ENCODE measurements around the gene ATP11A. TPM values are rescaled to one million over a fixed set of nuclear protein-coding genes. Genes with fewer than 3 reads are reported as not detected.

ATP11A gene
- total and polyA plus RNA-seq, 2 donors (not counting 3 experiments of a cell fraction or from before 2014, with no cell fraction given): 16.5 to 88.1 TPM

DNA sequence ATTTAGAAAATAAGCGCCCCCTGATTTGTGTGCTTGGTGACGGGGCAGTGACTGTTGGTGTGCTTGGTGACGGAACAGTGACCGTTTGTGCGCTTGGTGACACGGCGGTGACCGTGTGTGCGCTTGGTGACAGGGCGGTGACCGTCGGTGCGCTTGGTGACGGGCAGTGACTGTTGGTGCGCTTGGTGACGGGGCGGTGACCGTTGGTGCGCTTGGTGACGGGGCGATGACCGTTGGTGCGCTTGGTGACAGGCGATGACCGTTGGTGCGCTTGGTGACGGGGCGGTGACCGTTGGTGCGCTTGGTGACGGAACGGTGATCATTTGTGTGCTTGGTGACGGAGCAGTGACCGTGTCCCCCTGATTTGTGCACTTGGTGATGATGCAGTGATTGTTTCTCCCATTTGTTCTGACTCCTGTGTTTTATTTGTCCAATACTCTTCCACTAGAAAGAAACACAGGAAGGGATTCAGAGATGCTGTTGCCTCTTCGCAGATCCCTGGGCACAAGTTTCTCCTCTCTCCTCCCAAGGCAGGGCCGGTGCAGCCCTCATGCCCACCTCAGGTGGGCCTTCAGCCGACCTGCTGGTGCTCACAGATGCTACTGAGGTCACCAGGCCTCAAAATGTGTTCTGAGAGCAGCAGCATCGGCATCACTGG, 128.3 kb downstream of the ATP11A start:
- Histone ChIP-seq H2AFZ (ENCODE audit: low read depth, low read length) (no peak overlapping the region), H3K36me3 (ENCODE audit: control insufficient read depth in 2 of 2, extremely low read depth in 1 of 2, insufficient read depth in 2 of 2, low read length in 2 of 2) (peaks cover 1 to 23% of the 10 kb centered on the region in 2 experiments), H3K9me3 (replicated peaks; ENCODE audit: control insufficient read depth, insufficient read depth, low read length) (no peaks in the 10 kb centered on the region), H3K79me2 (ENCODE audit: control insufficient read depth, insufficient read depth, low read length) (no peaks in the 10 kb centered on the region), H3K27me3 (ENCODE audit: control insufficient read depth in 2 of 2, insufficient read depth in 2 of 2, low read length in 2 of 2) (no peaks in the 10 kb centered on the region), H3K9ac (replicated peaks; ENCODE audit: extremely low read depth, insufficient read depth, low read length) (no peak overlapping the region), H3K27ac (ENCODE audit: insufficient read depth, low read depth, low read length) (no peak overlapping the region), H4K20me1 (replicated peaks; ENCODE audit: control insufficient read depth, extremely low read depth, insufficient read depth, low read length) (no peaks in the 10 kb centered on the region), H3K4me3 (replicated peaks in 1 of 3; ENCODE audit: insufficient read depth in 1 of 3, low read depth in 1 of 3, low read length in 3 of 3) (no peak overlapping the region), H3K4me1 (ENCODE audit: control insufficient read depth, extremely low read depth, insufficient read depth, low read length) (peaks cover 5% of the 10 kb centered on the region), H3K9me1 (replicated peaks; ENCODE audit: control insufficient read depth, extremely low read depth, insufficient read depth, low read length) (no peaks in the 10 kb centered on the region), H3K4me2 (ENCODE audit: insufficient read depth, low read length) (no peak overlapping the region)
- TF ChIP-seq MYC (IDR thresholded peaks at IDR 0.05; ENCODE audit: low read depth, low read length) (no peak), POLR2A (IDR thresholded peaks at IDR 0.05; ENCODE audit: low read depth, low read length) (no peak), GATA2 (IDR thresholded peaks at IDR 0.05; ENCODE audit: insufficient read depth, insufficient read length, low read depth, low read length) (no peak), POLR2AphosphoS5 (IDR thresholded peaks at IDR 0.05; ENCODE audit: insufficient read depth, low read depth, low read length) (no peak), MAX (IDR thresholded peaks at IDR 0.05; ENCODE audit: insufficient read depth, insufficient read length) (no peak), EZH2 (IDR thresholded peaks at IDR 0.05; ENCODE audit: borderline replicate concordance, low read depth, low read length, severe bottlenecking) (no peak), JUN (IDR thresholded peaks at IDR 0.05; ENCODE audit: borderline replicate concordance, insufficient read depth, insufficient read length, low read depth) (no peak), FOS (IDR thresholded peaks at IDR 0.05; ENCODE audit: borderline replicate concordance, insufficient read depth, low read length) (no peak)
- TF ChIP-seq, protein P1, sequence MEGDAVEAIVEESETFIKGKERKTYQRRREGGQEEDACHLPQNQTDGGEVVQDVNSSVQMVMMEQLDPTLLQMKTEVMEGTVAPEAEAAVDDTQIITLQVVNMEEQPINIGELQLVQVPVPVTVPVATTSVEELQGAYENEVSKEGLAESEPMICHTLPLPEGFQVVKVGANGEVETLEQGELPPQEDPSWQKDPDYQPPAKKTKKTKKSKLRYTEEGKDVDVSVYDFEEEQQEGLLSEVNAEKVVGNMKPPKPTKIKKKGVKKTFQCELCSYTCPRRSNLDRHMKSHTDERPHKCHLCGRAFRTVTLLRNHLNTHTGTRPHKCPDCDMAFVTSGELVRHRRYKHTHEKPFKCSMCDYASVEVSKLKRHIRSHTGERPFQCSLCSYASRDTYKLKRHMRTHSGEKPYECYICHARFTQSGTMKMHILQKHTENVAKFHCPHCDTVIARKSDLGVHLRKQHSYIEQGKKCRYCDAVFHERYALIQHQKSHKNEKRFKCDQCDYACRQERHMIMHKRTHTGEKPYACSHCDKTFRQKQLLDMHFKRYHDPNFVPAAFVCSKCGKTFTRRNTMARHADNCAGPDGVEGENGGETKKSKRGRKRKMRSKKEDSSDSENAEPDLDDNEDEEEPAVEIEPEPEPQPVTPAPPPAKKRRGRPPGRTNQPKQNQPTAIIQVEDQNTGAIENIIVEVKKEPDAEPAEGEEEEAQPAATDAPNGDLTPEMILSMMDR (IDR thresholded peaks at IDR 0.05; ENCODE audit: extremely low read depth in 1 of 2, insufficient read depth in 1 of 2, low read depth in 1 of 2, low read length in 2 of 2): no peak
- POLR2A ChIA-PET: no interaction called here
- BruUV-seq (replicated peaks): no TSS peak
- intact Hi-C loops (cut with micrococcal nuclease): no loop called here
- CTCF ChIA-PET: no interaction called here
- dilution Hi-C loops (cut with MboI; ENCODE audit: extremely low pct_ligation_motif_present, low sequenced_read_pairs): no loop called here
- DNase-seq (ENCODE audit: low read depth, low spot score): no peak
- FAIRE-seq: no peak

Data from endothelial cell of umbilical vein (primary cell).